GM12878 (cell line): ENCODE data around the gene COX6A1. TPM values are rescaled to one million over a fixed set of nuclear protein-coding genes. Genes with fewer than 3 reads are reported as not detected.

ENCODE experiments used
- BACH1 ChIP-seq: fragments of 450-650 bp; IDR thresholded peaks from 2 replicates; pipeline ENCODE4 v1.6.1; 2017; ENCODE audit warnings: mild to moderate bottlenecking, borderline replicate concordance
- BCL11A ChIP-seq: IDR thresholded peaks from 2 replicates; pipeline ENCODE4 v1.6.1; 2011; ENCODE audit warnings: low read depth, low read length
- BHLHE40 ChIP-seq, 2 experiments: fragments of 450-650 bp in 1 of 2; IDR thresholded peaks; 2 replicates each; pipeline ENCODE4 v1.6.1; 2011 to 2017; ENCODE audit warnings: low read depth in 2 of 2, borderline replicate concordance in 1 of 2, improper control_type of control experiment in 1 of 2, low read length in 1 of 2, mild to moderate bottlenecking in 1 of 2
- BRCA1 ChIP-seq: IDR thresholded peaks from 2 replicates; pipeline ENCODE4 v1.6.1; 2011; ENCODE audit warnings: low read depth, low read length, improper control_type of control experiment
- CHD2 ChIP-seq: IDR thresholded peaks from 2 replicates; pipeline ENCODE4 v1.6.1; 2011; ENCODE audit warnings: low read depth, low read length, improper control_type of control experiment, borderline replicate concordance
- CREM ChIP-seq: IDR thresholded peaks from 2 replicates; pipeline ENCODE4 v1.6.1; 2014; ENCODE audit warnings: antibody characterized with exemption, low read depth
- CTCF ChIP-seq, 3 experiments: IDR thresholded peaks in 2 of 3; conservative IDR thresholded peaks in 1 of 3; 2 replicates each; pipeline ENCODE4 v1.5.1; 2011; ENCODE audit warnings: low read depth in 3 of 3, low read length in 3 of 3, mild to moderate bottlenecking in 3 of 3, control low read depth in 2 of 3, moderate library complexity in 2 of 3, inconsistent platforms in 1 of 3, mixed read lengths in 1 of 3; ENCODE audit not compliant: control insufficient read depth in 2 of 3, insufficient read depth in 1 of 3; ENCODE audit errors: extremely low read depth in 1 of 3
- ETV6 ChIP-seq, 2 experiments: fragments of 450-650 bp in 1 of 2; IDR thresholded peaks in 1 of 2; conservative IDR thresholded peaks in 1 of 2; 2 replicates each; pipeline ENCODE4 v1.6.1; 2014; ENCODE audit warnings: antibody characterized with exemption in 1 of 2, borderline replicate concordance in 1 of 2, low read depth in 1 of 2, mild to moderate bottlenecking in 1 of 2, moderate library complexity in 1 of 2
- FOXK2 ChIP-seq: fragments of 450-650 bp; IDR thresholded peaks from 2 replicates; pipeline ENCODE4 v1.6.1; 2017; ENCODE audit warnings: mild to moderate bottlenecking, moderate library complexity
- GATAD2B ChIP-seq: fragments of 450-650 bp; conservative IDR thresholded peaks from 2 replicates; pipeline ENCODE4 v1.6.1; 2017; ENCODE audit warnings: low read depth, mild to moderate bottlenecking, moderate library complexity
- HCFC1 ChIP-seq: fragments of 150-350 bp; IDR thresholded peaks from 2 replicates; pipeline ENCODE4 v1.6.1; 2014; ENCODE audit warnings: low read length
- HDGF ChIP-seq: fragments of 450-650 bp; IDR thresholded peaks from 2 replicates; pipeline ENCODE4 v1.6.1; 2016; ENCODE audit warnings: antibody characterized with exemption
- IRF3 ChIP-seq: fragments of 450-650 bp; IDR thresholded peaks from 2 replicates; pipeline ENCODE4 v1.6.1; 2014; ENCODE audit warnings: mild to moderate bottlenecking
- LARP7 ChIP-seq: fragments of 450-650 bp; IDR thresholded peaks from 2 replicates; pipeline ENCODE4 v1.6.1; 2017; ENCODE audit warnings: mild to moderate bottlenecking
- MLLT1 ChIP-seq: fragments of 450-650 bp; IDR thresholded peaks from 2 replicates; pipeline ENCODE4 v1.6.1; 2016; ENCODE audit warnings: mild to moderate bottlenecking
- MXI1 ChIP-seq: fragments of 150-350 bp; IDR thresholded peaks from 2 replicates; pipeline ENCODE4 v1.6.1; 2011; ENCODE audit warnings: low read depth, mild to moderate bottlenecking, inconsistent platforms, low read length, improper control_type of control experiment
- POLR2A ChIP-seq: IDR thresholded peaks from 2 replicates; pipeline ENCODE4 v1.6.1; 2011; ENCODE audit warnings: low read depth, mild to moderate bottlenecking, low read length
- POLR2AphosphoS5 ChIP-seq: IDR thresholded peaks from 2 replicates; pipeline ENCODE4 v1.6.1; 2011; ENCODE audit warnings: mild to moderate bottlenecking, low read length, inconsistent platforms
- RB1 ChIP-seq: fragments of 450-650 bp; formaldehyde crosslinking; IDR thresholded peaks from 2 replicates; pipeline ENCODE4 v1.6.1; 2017; ENCODE audit warnings: mild to moderate bottlenecking, borderline replicate concordance
- SIN3A ChIP-seq: IDR thresholded peaks from 2 replicates; pipeline ENCODE4 v1.6.1; 2012; ENCODE audit warnings: low read depth, low read length, improper control_type of control experiment
- SMC3 ChIP-seq: IDR thresholded peaks from 2 replicates; pipeline ENCODE4 v1.6.1; 2011; ENCODE audit warnings: low read length, improper control_type of control experiment, borderline replicate concordance
- SP1 ChIP-seq: IDR thresholded peaks from one replicate; pipeline ENCODE4 v1.6.1; 2011; ENCODE audit warnings: low read depth, low read length
- YBX1 ChIP-seq: fragments of 450-650 bp; IDR thresholded peaks from 2 replicates; pipeline ENCODE4 v1.6.1; 2016; ENCODE audit warnings: antibody characterized with exemption
- ZBED1 ChIP-seq: IDR thresholded peaks from 2 replicates; pipeline ENCODE4 v1.6.1; 2016; ENCODE audit warnings: borderline replicate concordance
- ZBTB33 ChIP-seq: fragments of 450-650 bp; IDR thresholded peaks from 2 replicates; pipeline ENCODE4 v1.6.1; 2017; ENCODE audit warnings: mild to moderate bottlenecking
- ZNF217 ChIP-seq: fragments of 450-650 bp; IDR thresholded peaks from 2 replicates; pipeline ENCODE4 v1.6.1; 2017; ENCODE audit warnings: antibody characterized with exemption, mild to moderate bottlenecking
- ZNF384 ChIP-seq: IDR thresholded peaks from 2 replicates; pipeline ENCODE4 v1.6.1; 2012; ENCODE audit warnings: low read depth, mild to moderate bottlenecking, low read length, improper control_type of control experiment, borderline replicate concordance
- polyA plus RNA-seq, 11 experiments: library from polyadenylated mRNA; depleted of rRNA in 4 of 11; unstranded in 6 of 11; stranded (reverse) in 5 of 11; fragments of >200 nt; fragmentation: Nextera tagmentation in 4 of 11; fragmentation: Illumina TruSeq in 1 of 11; extraction: Ambion mirVana in 4 of 11; extraction: Trizol in 1 of 11; gene quantifications; 1 replicate in 1 of 11; 2 replicates in 10 of 11; pipeline versions ENCODE4 v1.2.1 to v1.2.3, GENCODE V29; 2011 to 2016; ENCODE audit warnings: inconsistent platforms in 2 of 11, missing spikeins in 2 of 11, low read depth in 1 of 11
- total RNA-seq, 4 experiments: library from RNA; depleted of rRNA in 3 of 4; stranded (reverse); fragments of >200 nt in 3 of 4; fragmentation: Illumina TruSeq in 1 of 4; extraction: Trizol in 1 of 4; gene quantifications; 2 replicates each; pipeline versions ENCODE4 v1.2.1 to v1.2.3, GENCODE V29; 2013 to 2021

Gene COX6A1
- total and polyA plus RNA-seq, 10 of the 15 experiments (the other 5 are each of a cell fraction or from before 2014, with no cell fraction given) = 408 to 2,723 (median 1,019) TPM

GRCh38 chr12:120469450-120470149, 31.7 kb downstream of the COX6A1 start, which contains the start of gene SRSF9 (continued):
- TF ChIP-seq CTCF (IDR thresholded peaks at IDR 0.05 in 2 of 3, conservative IDR thresholded peaks at IDR 0.05 in 1 of 3; ENCODE audit: control insufficient read depth in 2 of 3, extremely low read depth in 1 of 3, insufficient read depth in 1 of 3, low read depth in 3 of 3, low read length in 3 of 3) (peak; percentile 92 to 99 (median 96)), SP1 (peak; percentile 15), RB1 (peak; percentile 91), BCL11A (no peak), SMC3 (peak; percentile 41), ZNF217 (0 out of 2 replicates have a peak, but pooled peaks have one; percentile 52), HDGF (no peak), GATAD2B (peak; percentile 90; the same call in 1 of the 2 replicates), MXI1 (peak; percentile 99), ETV6 (conservative IDR thresholded peaks at IDR 0.05 in 1 of 2, IDR thresholded peaks at IDR 0.05 in 1 of 2; ENCODE audit: borderline replicate concordance in 1 of 2, low read depth in 1 of 2) (no peak), YBX1 (no peak), FOXK2 (no peak), IRF3 (peak; percentile 58), MLLT1 (no peak), LARP7 (peak; percentile 96), ZBED1 (no peak), POLR2A (peak; percentile 91), HCFC1 (0 out of 2 replicates have a peak, but pooled peaks have one; percentile 43), CHD2 (0 out of 2 replicates have a peak, but pooled peaks have one; percentile 41), POLR2AphosphoS5 (peak; percentile 73; the same call in 1 of the 2 replicates), CREM (peak; percentile 59), ZBTB33 (peak; percentile 8; the same call in 1 of the 2 replicates), SIN3A (no peak), BACH1 (peak; percentile 88), BRCA1 (no peak), BHLHE40 (IDR thresholded peaks at IDR 0.05; ENCODE audit: borderline replicate concordance in 1 of 2, low read depth in 2 of 2, low read length in 1 of 2) (peak; percentile 58 to 92; a peak in 3 of 4 replicates), ZNF384 (no peak)
